K562 (cell line): ENCODE measurements around the gene WFIKKN2. TPM values are rescaled to one million over a fixed set of nuclear protein-coding genes. Genes with fewer than 3 reads are reported as not detected.
A peak's percentile ranks its signal among the peaks of the same experiment; 100 is the strongest.

Source experiments
- GATAD2B ChIP-seq: fragments of 450-650 bp; IDR thresholded peaks from 2 replicates; pipeline ENCODE4 v1.6.1; 2017; ENCODE audit warnings: mild to moderate bottlenecking, borderline replicate concordance
- NCOA1 ChIP-seq: fragments of 450-650 bp; IDR thresholded peaks from 2 replicates; pipeline ENCODE4 v1.6.1; 2016; ENCODE audit warnings: low read depth
- PHB2 ChIP-seq: fragments of 450-650 bp; IDR thresholded peaks from 2 replicates; pipeline ENCODE4 v1.6.1; 2017; ENCODE audit warnings: low read depth
- POLR2H ChIP-seq: IDR thresholded peaks from 2 replicates; pipeline ENCODE4 v1.6.1; 2016; ENCODE audit warnings: missing genetic modification characterization, low read depth, mild to moderate bottlenecking, control low read depth, missing compliant biosample characterization, moderate library complexity
- RNF219 ChIP-seq: fragments of 250-450 bp; sonication (Bioruptor Pico); IDR thresholded peaks from 2 replicates; pipeline ENCODE4 v1.5.0; 2022; ENCODE audit warnings: mild to moderate bottlenecking
- ZBTB7A ChIP-seq: IDR thresholded peaks from 2 replicates; pipeline ENCODE4 v1.6.1; 2011; ENCODE audit warnings: low read depth, mild to moderate bottlenecking, low read length, moderate library complexity, borderline replicate concordance; ENCODE audit not compliant: control insufficient read depth
- polyA plus RNA-seq, 8 experiments: library from polyadenylated mRNA; depleted of rRNA in 4 of 8; stranded (reverse) in 5 of 8; unstranded in 3 of 8; fragments of >200 nt; fragmentation: Nextera tagmentation in 2 of 8; fragmentation: Illumina TruSeq in 1 of 8; extraction: Ambion mirVana in 2 of 8; extraction: Trizol in 1 of 8; gene quantifications; 2 replicates each; pipeline versions ENCODE4 v1.2.1 to v1.2.3, GENCODE V29; 2011 to 2014; ENCODE audit warnings: inconsistent platforms in 1 of 8, missing spikeins in 1 of 8
- total RNA-seq, 7 experiments: library from RNA; depleted of rRNA in 6 of 7; stranded (reverse); fragments of >200 nt in 6 of 7; fragmentation: Illumina TruSeq in 2 of 7; extraction: Trizol in 2 of 7; gene quantifications; 2 replicates each; pipeline versions ENCODE4 v1.2.1 to v1.2.3, GENCODE V29; 2011 to 2021; ENCODE audit warnings: low replicate concordance in 1 of 7
- TF ChIP-seq, protein P1 (sequence below): fragments of 200-600 bp; sonication (generic); IDR thresholded peaks from one replicate; pipeline ENCODE4 v1.6.1; 2012; ENCODE audit warnings: mild to moderate bottlenecking, low read depth, low read length, inconsistent platforms

The WFIKKN2 gene
- total and polyA plus RNA-seq, 9 of the 15 experiments (the other 6 are each of a cell fraction or from before 2014, with no cell fraction given): 0.07 TPM; not detected in 8

GRCh38 chr17:50816771-50817751, 18.3 kb upstream of the WFIKKN2 start (continued):
- TF ChIP-seq PHB2 (no peak), POLR2H (tag) (no peak), ZBTB7A (peak; percentile 21; the same call in 1 of the 2 replicates), RNF219 (CRISPR knock-in tag) (no peak), NCOA1 (no peak), GATAD2B (peak; percentile 82)
- TF ChIP-seq, protein P1, sequence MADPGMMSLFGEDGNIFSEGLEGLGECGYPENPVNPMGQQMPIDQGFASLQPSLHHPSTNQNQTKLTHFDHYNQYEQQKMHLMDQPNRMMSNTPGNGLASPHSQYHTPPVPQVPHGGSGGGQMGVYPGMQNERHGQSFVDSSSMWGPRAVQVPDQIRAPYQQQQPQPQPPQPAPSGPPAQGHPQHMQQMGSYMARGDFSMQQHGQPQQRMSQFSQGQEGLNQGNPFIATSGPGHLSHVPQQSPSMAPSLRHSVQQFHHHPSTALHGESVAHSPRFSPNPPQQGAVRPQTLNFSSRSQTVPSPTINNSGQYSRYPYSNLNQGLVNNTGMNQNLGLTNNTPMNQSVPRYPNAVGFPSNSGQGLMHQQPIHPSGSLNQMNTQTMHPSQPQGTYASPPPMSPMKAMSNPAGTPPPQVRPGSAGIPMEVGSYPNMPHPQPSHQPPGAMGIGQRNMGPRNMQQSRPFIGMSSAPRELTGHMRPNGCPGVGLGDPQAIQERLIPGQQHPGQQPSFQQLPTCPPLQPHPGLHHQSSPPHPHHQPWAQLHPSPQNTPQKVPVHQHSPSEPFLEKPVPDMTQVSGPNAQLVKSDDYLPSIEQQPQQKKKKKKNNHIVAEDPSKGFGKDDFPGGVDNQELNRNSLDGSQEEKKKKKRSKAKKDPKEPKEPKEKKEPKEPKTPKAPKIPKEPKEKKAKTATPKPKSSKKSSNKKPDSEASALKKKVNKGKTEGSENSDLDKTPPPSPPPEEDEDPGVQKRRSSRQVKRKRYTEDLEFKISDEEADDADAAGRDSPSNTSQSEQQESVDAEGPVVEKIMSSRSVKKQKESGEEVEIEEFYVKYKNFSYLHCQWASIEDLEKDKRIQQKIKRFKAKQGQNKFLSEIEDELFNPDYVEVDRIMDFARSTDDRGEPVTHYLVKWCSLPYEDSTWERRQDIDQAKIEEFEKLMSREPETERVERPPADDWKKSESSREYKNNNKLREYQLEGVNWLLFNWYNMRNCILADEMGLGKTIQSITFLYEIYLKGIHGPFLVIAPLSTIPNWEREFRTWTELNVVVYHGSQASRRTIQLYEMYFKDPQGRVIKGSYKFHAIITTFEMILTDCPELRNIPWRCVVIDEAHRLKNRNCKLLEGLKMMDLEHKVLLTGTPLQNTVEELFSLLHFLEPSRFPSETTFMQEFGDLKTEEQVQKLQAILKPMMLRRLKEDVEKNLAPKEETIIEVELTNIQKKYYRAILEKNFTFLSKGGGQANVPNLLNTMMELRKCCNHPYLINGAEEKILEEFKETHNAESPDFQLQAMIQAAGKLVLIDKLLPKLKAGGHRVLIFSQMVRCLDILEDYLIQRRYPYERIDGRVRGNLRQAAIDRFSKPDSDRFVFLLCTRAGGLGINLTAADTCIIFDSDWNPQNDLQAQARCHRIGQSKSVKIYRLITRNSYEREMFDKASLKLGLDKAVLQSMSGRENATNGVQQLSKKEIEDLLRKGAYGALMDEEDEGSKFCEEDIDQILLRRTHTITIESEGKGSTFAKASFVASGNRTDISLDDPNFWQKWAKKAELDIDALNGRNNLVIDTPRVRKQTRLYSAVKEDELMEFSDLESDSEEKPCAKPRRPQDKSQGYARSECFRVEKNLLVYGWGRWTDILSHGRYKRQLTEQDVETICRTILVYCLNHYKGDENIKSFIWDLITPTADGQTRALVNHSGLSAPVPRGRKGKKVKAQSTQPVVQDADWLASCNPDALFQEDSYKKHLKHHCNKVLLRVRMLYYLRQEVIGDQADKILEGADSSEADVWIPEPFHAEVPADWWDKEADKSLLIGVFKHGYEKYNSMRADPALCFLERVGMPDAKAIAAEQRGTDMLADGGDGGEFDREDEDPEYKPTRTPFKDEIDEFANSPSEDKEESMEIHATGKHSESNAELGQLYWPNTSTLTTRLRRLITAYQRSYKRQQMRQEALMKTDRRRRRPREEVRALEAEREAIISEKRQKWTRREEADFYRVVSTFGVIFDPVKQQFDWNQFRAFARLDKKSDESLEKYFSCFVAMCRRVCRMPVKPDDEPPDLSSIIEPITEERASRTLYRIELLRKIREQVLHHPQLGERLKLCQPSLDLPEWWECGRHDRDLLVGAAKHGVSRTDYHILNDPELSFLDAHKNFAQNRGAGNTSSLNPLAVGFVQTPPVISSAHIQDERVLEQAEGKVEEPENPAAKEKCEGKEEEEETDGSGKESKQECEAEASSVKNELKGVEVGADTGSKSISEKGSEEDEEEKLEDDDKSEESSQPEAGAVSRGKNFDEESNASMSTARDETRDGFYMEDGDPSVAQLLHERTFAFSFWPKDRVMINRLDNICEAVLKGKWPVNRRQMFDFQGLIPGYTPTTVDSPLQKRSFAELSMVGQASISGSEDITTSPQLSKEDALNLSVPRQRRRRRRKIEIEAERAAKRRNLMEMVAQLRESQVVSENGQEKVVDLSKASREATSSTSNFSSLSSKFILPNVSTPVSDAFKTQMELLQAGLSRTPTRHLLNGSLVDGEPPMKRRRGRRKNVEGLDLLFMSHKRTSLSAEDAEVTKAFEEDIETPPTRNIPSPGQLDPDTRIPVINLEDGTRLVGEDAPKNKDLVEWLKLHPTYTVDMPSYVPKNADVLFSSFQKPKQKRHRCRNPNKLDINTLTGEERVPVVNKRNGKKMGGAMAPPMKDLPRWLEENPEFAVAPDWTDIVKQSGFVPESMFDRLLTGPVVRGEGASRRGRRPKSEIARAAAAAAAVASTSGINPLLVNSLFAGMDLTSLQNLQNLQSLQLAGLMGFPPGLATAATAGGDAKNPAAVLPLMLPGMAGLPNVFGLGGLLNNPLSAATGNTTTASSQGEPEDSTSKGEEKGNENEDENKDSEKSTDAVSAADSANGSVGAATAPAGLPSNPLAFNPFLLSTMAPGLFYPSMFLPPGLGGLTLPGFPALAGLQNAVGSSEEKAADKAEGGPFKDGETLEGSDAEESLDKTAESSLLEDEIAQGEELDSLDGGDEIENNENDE: no peak
